Left renal cortex interstitium (tissue), 4 donors: ENCODE measurements around the gene FIBCD1. TPM values are rescaled to one million over a fixed set of nuclear protein-coding genes. Genes with fewer than 3 reads are reported as not detected.

Experiments
- DNase-seq, 4 donors: peaks; one replicate each; pipeline ENCODE4 v3.0.0-alpha.2; 2013; ENCODE audit warnings: low read depth in 4 of 4, low spot score in 2 of 4, missing footprints in 1 of 4
- polyA plus RNA-seq, 4 donors: library from polyadenylated mRNA; unstranded; fragments of 120-200 nt; gene quantifications; one replicate each; pipeline ENCODE4 v1.2.1, GENCODE V29; 2013; ENCODE audit not compliant: insufficient read length in 4 of 4

The FIBCD1 gene
- polyA plus RNA-seq, 4 donors, result 0.29 to 0.54 (median 0.38) TPM

- no peak for DNase-seq
Measured at GRCh38 chr9:130884542-130885483, 54.2 kb downstream of the FIBCD1 start.

- no peak for DNase-seq
Measured at GRCh38 chr9:130884111-130884531, 54.9 kb downstream of the FIBCD1 start.

GRCh38 chr9:130883479-130883878 is 55.6 kb downstream of the FIBCD1 start:
- no peak for DNase-seq

- no peak for DNase-seq
Measured at GRCh38 chr9:130882696-130883225, 56.3 kb downstream of the FIBCD1 start.

GRCh38 chr9:130881516-130881915 is 57.5 kb downstream of the FIBCD1 start:
- DNase-seq, result no peak

- DNase-seq, result no peak
Measured at GRCh38 chr9:130880599-130881220, 58.3 kb downstream of the FIBCD1 start.

- DNase-seq, result no peak
Measured at GRCh38 chr9:130879863-130880411, 59.1 kb downstream of the FIBCD1 start.

- no peak for DNase-seq
Measured at GRCh38 chr9:130878295-130878694, 60.8 kb downstream of the FIBCD1 start.

GRCh38 chr9:130877300-130877699 is 61.7 kb downstream of the FIBCD1 start:
- DNase-seq, result no peak

GRCh38 chr9:130874783-130875182 is 64.3 kb downstream of the FIBCD1 start:
- DNase-seq, result no peak

- no peak for DNase-seq
Measured at GRCh38 chr9:130873966-130874365, 65.1 kb downstream of the FIBCD1 start.

GRCh38 chr9:130872912-130873503 is 66.0 kb downstream of the FIBCD1 start:
- DNase-seq, result no peak

GRCh38 chr9:130872508-130872907 is 66.5 kb downstream of the FIBCD1 start:
- DNase-seq, result no peak

- no peak for DNase-seq
Measured at GRCh38 chr9:130872093-130872492, 67.0 kb downstream of the FIBCD1 start.

GRCh38 chr9:130871395-130872062 is 67.5 kb downstream of the FIBCD1 start:
- no peak for DNase-seq

- DNase-seq, result no peak
Measured at GRCh38 chr9:130870491-130871381, 68.3 kb downstream of the FIBCD1 start.

GRCh38 chr9:130869250-130869649 is 69.8 kb downstream of the FIBCD1 start:
- DNase-seq, result no peak

GRCh38 chr9:130868230-130868629 is 70.8 kb downstream of the FIBCD1 start:
- no peak for DNase-seq

- no peak for DNase-seq
Measured at GRCh38 chr9:130867556-130867955, 71.5 kb downstream of the FIBCD1 start.
